GM12872 (cell line): Measurements from ENCODE around the gene PARD3.

Experiments used
- TF ChIP-seq, protein P1 (sequence below): IDR thresholded peaks from 3 replicates; pipeline ENCODE4 v1.5.1; 2011; ENCODE audit warnings: low read depth, mild to moderate bottlenecking, low read length, moderate library complexity; ENCODE audit not compliant: insufficient read depth

Gene PARD3

DNA sequence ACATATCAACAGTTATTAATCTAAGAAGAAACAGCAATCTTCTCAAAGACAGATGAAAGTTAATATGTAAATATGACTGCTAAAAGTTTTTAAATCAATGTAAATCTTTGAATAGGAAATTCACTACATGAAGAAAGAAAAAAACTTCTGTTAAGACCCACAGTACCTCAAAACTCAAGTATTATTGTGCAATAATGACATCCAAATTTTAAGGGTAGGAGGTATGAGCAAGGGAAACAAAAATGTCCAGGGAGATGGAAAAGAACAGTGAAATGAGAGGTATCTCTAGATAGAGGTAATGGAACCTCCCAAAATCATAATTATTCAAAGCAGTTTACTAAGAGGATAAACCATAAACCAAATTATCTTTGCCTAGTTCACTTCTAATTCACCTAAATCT, 436.8 kb downstream of the PARD3 start:
- TF ChIP-seq, protein P1, sequence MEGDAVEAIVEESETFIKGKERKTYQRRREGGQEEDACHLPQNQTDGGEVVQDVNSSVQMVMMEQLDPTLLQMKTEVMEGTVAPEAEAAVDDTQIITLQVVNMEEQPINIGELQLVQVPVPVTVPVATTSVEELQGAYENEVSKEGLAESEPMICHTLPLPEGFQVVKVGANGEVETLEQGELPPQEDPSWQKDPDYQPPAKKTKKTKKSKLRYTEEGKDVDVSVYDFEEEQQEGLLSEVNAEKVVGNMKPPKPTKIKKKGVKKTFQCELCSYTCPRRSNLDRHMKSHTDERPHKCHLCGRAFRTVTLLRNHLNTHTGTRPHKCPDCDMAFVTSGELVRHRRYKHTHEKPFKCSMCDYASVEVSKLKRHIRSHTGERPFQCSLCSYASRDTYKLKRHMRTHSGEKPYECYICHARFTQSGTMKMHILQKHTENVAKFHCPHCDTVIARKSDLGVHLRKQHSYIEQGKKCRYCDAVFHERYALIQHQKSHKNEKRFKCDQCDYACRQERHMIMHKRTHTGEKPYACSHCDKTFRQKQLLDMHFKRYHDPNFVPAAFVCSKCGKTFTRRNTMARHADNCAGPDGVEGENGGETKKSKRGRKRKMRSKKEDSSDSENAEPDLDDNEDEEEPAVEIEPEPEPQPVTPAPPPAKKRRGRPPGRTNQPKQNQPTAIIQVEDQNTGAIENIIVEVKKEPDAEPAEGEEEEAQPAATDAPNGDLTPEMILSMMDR = no peak

GRCh38 chr10:34377833-34378232, 437.3 kb downstream of the PARD3 start:
- TF ChIP-seq, protein P1 = no peak

DNA sequence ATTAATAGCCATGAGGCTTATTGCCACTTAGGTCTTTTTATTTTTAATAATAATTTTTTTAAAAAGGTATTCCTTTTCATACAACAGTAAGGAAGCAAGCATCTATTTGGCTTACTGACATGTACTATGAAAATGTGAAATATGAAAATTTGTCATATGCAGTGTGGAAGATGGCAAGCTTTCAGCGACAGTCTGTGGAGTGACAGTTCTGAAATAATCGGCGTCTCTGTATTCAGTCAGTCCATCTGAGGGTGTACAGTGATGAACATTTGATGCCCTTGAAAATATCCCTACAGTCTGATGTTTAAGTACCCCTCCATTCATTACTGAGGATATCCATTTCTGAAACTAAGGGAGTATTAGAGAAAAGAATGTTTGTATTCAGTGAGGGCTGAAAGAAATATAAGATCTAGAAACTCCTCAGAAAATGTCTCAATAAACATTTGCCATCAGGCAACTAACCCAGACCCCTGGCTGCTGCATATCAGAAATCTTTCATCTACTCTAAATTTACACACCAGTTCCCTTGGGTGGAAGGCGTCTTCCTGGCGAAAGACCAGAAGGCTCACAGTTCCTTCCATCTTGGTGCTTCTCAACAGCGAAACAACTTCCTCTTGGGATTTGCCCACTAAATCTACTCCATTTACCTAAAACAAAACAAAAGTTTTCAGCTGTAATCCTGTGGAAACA, 440.6 kb downstream of the PARD3 start:
- TF ChIP-seq, protein P1 = no peak

GRCh38 chr10:34373211-34373610, 441.9 kb downstream of the PARD3 start:
- TF ChIP-seq, protein P1 = no peak

- TF ChIP-seq, protein P1 = no peak
Measured at GRCh38 chr10:34372509-34372908, 442.6 kb downstream of the PARD3 start.

DNA sequence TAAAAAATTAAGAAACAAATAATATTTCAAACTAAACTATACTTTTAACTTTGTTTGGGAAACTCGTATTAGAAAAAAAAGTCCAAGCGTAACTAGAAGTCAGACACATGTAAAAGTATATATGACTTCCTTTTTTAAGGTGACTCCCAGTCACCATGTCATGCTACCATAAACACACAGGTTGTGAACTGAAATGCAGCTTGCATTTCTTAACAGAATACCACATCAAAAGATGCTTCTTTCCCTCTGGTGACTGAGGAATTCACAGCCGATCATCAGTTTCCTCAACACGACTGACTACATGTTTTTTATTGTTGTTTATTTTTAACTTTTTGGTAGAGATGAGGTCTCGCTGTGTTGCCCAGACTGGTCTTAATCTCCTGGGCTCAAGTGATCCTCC, 445.0 kb downstream of the PARD3 start:
- TF ChIP-seq, protein P1 = no peak

GRCh38 chr10:34369120-34369519, 446.0 kb downstream of the PARD3 start:
- TF ChIP-seq, protein P1 = no peak
